Keratinocyte (primary cell): ENCODE measurements around the gene LCN2.

Experiments used
- CTCF ChIP-seq, 3 experiments: IDR thresholded peaks in 1 of 3; conservative IDR thresholded peaks in 1 of 3; optimal IDR thresholded peaks in 1 of 3; 2 replicates in 2 of 3; 3 replicates in 1 of 3; pipeline versions ENCODE3 to v1.5.1; 2011; ENCODE audit warnings: low read length in 3 of 3, mild to moderate bottlenecking in 3 of 3, moderate library complexity in 2 of 3, control low read depth in 1 of 3, inconsistent platforms in 1 of 3; ENCODE audit not compliant: insufficient read depth in 2 of 3; ENCODE audit errors: extremely low read depth in 1 of 3
- EZH2 ChIP-seq: IDR thresholded peaks from one replicate; pipeline ENCODE4 v1.6.1; 2012; ENCODE audit warnings: inconsistent platforms, mild to moderate bottlenecking, low read length, moderate library complexity

- no peak for TF ChIP-seq CTCF (optimal IDR thresholded peaks at IDR 0.05 in 1 of 3, IDR thresholded peaks at IDR 0.05 in 1 of 3, conservative IDR thresholded peaks at IDR 0.05 in 1 of 3; ENCODE audit: extremely low read depth in 1 of 3, insufficient read depth in 2 of 3, low read length in 3 of 3)
- no peak for TF ChIP-seq EZH2
Measured at GRCh38 chr9:128201441-128202369, 52.5 kb downstream of the LCN2 start.
